T-helper 1 cell treated with Interleukin-12 subunit alpha and Interleukin-12 subunit beta and Interleukin-4 antibody, amounts not matched to agents 30 μg/mL and 1 μg/mL, for 36 hours (primary cell): ENCODE measurements around the gene TOX4.

Source experiments
- H3K27ac Mint-ChIP-seq: one replicate; pipeline ENCODE4 v1.8.0; 2021; ENCODE audit warnings: mild to moderate bottlenecking, mixed read lengths
- H3K27me3 Mint-ChIP-seq: one replicate; pipeline ENCODE4 v1.8.0; 2021; ENCODE audit warnings: low read depth, mixed read lengths
- H3K36me3 Mint-ChIP-seq: one replicate; pipeline ENCODE4 v1.8.0; 2021; ENCODE audit warnings: low read depth, mixed read lengths
- H3K4me1 Mint-ChIP-seq: one replicate; pipeline ENCODE4 v1.8.0; 2021; ENCODE audit warnings: low read depth, mixed read lengths
- H3K4me3 Mint-ChIP-seq: one replicate; pipeline ENCODE4 v1.8.0; 2021; ENCODE audit warnings: mild to moderate bottlenecking, moderate library complexity, mixed read lengths
- H3K9me3 Mint-ChIP-seq: one replicate; pipeline ENCODE4 v1.8.0; 2021; ENCODE audit warnings: mixed read lengths

TOX4 gene

GRCh38 chr14:21520767-21521166, 43.8 kb downstream of the TOX4 start:
- Mint-ChIP-seq H3K4me1 (peaks cover 6% of the 10 kb centered on the region), H3K27me3 (peaks cover 7% of the 10 kb centered on the region), H3K27ac (no peak overlapping the region), H3K36me3 (no peaks in the 10 kb centered on the region), H3K4me3 (no peak overlapping the region), H3K9me3 (no peaks in the 10 kb centered on the region)

- H3K27ac Mint-ChIP-seq = no peak overlapping the region
Observed at GRCh38 chr14:21521501-21521900, 44.5 kb downstream of the TOX4 start.

GRCh38 chr14:21523203-21523602, 46.2 kb downstream of the TOX4 start:
- Mint-ChIP-seq H3K9me3 (no peaks in the 10 kb centered on the region), H3K27ac (no peak overlapping the region), H3K36me3 (no peaks in the 10 kb centered on the region), H3K4me1 (peaks cover 11% of the 10 kb centered on the region), H3K4me3 (no peak overlapping the region), H3K27me3 (peaks cover 7% of the 10 kb centered on the region)

More at GRCh38 chr14:21521501-21521900, 44.5 kb downstream of the TOX4 start:
- H3K36me3 Mint-ChIP-seq = no peaks in the 10 kb centered on the region
- peaks cover 6% of the 10 kb centered on the region for H3K4me1 Mint-ChIP-seq
- no peak overlapping the region for H3K4me3 Mint-ChIP-seq
- H3K9me3 Mint-ChIP-seq = no peaks in the 10 kb centered on the region
- peaks cover 7% of the 10 kb centered on the region for H3K27me3 Mint-ChIP-seq

- Mint-ChIP-seq H3K9me3 (no peaks in the 10 kb centered on the region), H3K4me1 (peaks cover 11% of the 10 kb centered on the region), H3K36me3 (no peaks in the 10 kb centered on the region), H3K27me3 (no peaks in the 10 kb centered on the region), H3K27ac (no peak overlapping the region), H3K4me3 (peak overlapping the region; percentile 87)
Observed at GRCh38 chr14:21524575-21525490, 47.8 kb downstream of the TOX4 start.

- Mint-ChIP-seq H3K9me3 (no peaks in the 10 kb centered on the region), H3K36me3 (no peaks in the 10 kb centered on the region), H3K27me3 (no peaks in the 10 kb centered on the region)
Observed at GRCh38 chr14:21525571-21525961, 48.6 kb downstream of the TOX4 start.

GRCh38 chr14:21525962-21526671, 49.1 kb downstream of the TOX4 start, which contains the start of gene SALL2:
Gene SALL2 (minus strand): TSS chr14:21526346. CDS start chr14:21526127, 219 bp downstream.
- H3K27me3 Mint-ChIP-seq = no peaks in the 10 kb centered on the region
- no peaks in the 10 kb centered on the region for H3K9me3 Mint-ChIP-seq
- peak within 1 kb of the TSS; percentile 87 for H3K4me3 Mint-ChIP-seq
- H3K27ac Mint-ChIP-seq = peak within 1 kb of the TSS; percentile 22
- no peaks in the 10 kb centered on the region for H3K36me3 Mint-ChIP-seq
- peaks cover 9% of the 10 kb centered on the region for H3K4me1 Mint-ChIP-seq

More at GRCh38 chr14:21525571-21525961, 48.6 kb downstream of the TOX4 start:
- Mint-ChIP-seq H3K27ac (peak overlapping the region; percentile 22), H3K4me1 (peaks cover 9% of the 10 kb centered on the region), H3K4me3 (peak overlapping the region; percentile 87)

GRCh38 chr14:21526672-21527317, 49.8 kb downstream of the TOX4 start:
- Mint-ChIP-seq H3K9me3 (no peaks in the 10 kb centered on the region), H3K27ac (no peak overlapping the region), H3K4me1 (peaks cover 9% of the 10 kb centered on the region), H3K36me3 (no peaks in the 10 kb centered on the region), H3K27me3 (no peaks in the 10 kb centered on the region), H3K4me3 (peak overlapping the region; percentile 87)

GRCh38 chr14:21527318-21527679, 50.3 kb downstream of the TOX4 start:
- Mint-ChIP-seq H3K4me1 (peaks cover 9% of the 10 kb centered on the region), H3K36me3 (no peaks in the 10 kb centered on the region), H3K27ac (no peak overlapping the region), H3K9me3 (no peaks in the 10 kb centered on the region), H3K4me3 (peak overlapping the region; percentile 87), H3K27me3 (no peaks in the 10 kb centered on the region)

GRCh38 chr14:21528381-21529348, 51.7 kb downstream of the TOX4 start:
- H3K27me3 Mint-ChIP-seq = peaks cover 6% of the 10 kb centered on the region
- no peak overlapping the region for H3K4me3 Mint-ChIP-seq
- no peaks in the 10 kb centered on the region for H3K9me3 Mint-ChIP-seq
- peaks cover 9% of the 10 kb centered on the region for H3K4me1 Mint-ChIP-seq
- no peaks in the 10 kb centered on the region for H3K36me3 Mint-ChIP-seq
- H3K27ac Mint-ChIP-seq = no peak overlapping the region

GRCh38 chr14:21529515-21529914, 52.5 kb downstream of the TOX4 start:
- H3K36me3 Mint-ChIP-seq = no peaks in the 10 kb centered on the region
- H3K4me1 Mint-ChIP-seq = peaks cover 9% of the 10 kb centered on the region

GRCh38 chr14:21533294-21533693, 56.3 kb downstream of the TOX4 start:
- peaks cover 3% of the 10 kb centered on the region for H3K4me1 Mint-ChIP-seq
- no peak overlapping the region for H3K4me3 Mint-ChIP-seq
- no peaks in the 10 kb centered on the region for H3K9me3 Mint-ChIP-seq
- peaks cover 2% of the 10 kb centered on the region for H3K36me3 Mint-ChIP-seq
- H3K27me3 Mint-ChIP-seq = peaks cover 49% of the 10 kb centered on the region
- H3K27ac Mint-ChIP-seq = no peak overlapping the region

More at GRCh38 chr14:21529515-21529914, 52.5 kb downstream of the TOX4 start:
- H3K4me3 Mint-ChIP-seq = no peak overlapping the region
- no peak overlapping the region for H3K27ac Mint-ChIP-seq
- no peaks in the 10 kb centered on the region for H3K9me3 Mint-ChIP-seq
- peaks cover 14% of the 10 kb centered on the region for H3K27me3 Mint-ChIP-seq

GRCh38 chr14:21534576-21534975, 57.6 kb downstream of the TOX4 start:
- Mint-ChIP-seq H3K27ac (no peak overlapping the region), H3K27me3 (peaks cover 62% of the 10 kb centered on the region)

GRCh38 chr14:21535545-21536417, 58.8 kb downstream of the TOX4 start:
- H3K4me1 Mint-ChIP-seq = peaks cover 3% of the 10 kb centered on the region
- H3K27ac Mint-ChIP-seq = no peak overlapping the region
- no peaks in the 10 kb centered on the region for H3K9me3 Mint-ChIP-seq
- H3K36me3 Mint-ChIP-seq = peaks cover 2% of the 10 kb centered on the region
- peaks cover 65% of the 10 kb centered on the region for H3K27me3 Mint-ChIP-seq
- no peak overlapping the region for H3K4me3 Mint-ChIP-seq

More at GRCh38 chr14:21534576-21534975, 57.6 kb downstream of the TOX4 start:
- Mint-ChIP-seq H3K4me1 (peaks cover 3% of the 10 kb centered on the region), H3K4me3 (no peak overlapping the region), H3K9me3 (no peaks in the 10 kb centered on the region), H3K36me3 (peaks cover 2% of the 10 kb centered on the region)
